ENCODE data around the gene UNC119. TPM values are rescaled to one million over a fixed set of nuclear protein-coding genes. Genes with fewer than 3 reads are reported as not detected.
A peak's percentile ranks its signal among the peaks of the same experiment; 100 is the strongest.

The UNC119 gene
- total and polyA plus RNA-seq, 2 of the 13 experiments (the other 11 are each of a cell fraction or from before 2014, with no cell fraction given): 10.4 to 63.1 TPM

- TF ChIP-seq IRF1 (CRISPR knock-in tag; IDR thresholded peaks at IDR 0.05; ENCODE audit: low read depth) (no peak), SYNCRIP (IDR thresholded peaks at IDR 0.05; ENCODE audit: insufficient read depth, low read depth, low read length) (no peak), CAMTA2 (CRISPR knock-in tag; IDR thresholded peaks at IDR 0.05; ENCODE audit: borderline replicate concordance) (peak; percentile 66; the same call in 1 of the 2 replicates), SP2 (CRISPR knock-in tag; IDR thresholded peaks at IDR 0.05) (no peak), HIC2 (CRISPR knock-in tag; IDR thresholded peaks at IDR 0.05; ENCODE audit: low read depth) (no peak), NKX3-1 (CRISPR knock-in tag; IDR thresholded peaks at IDR 0.05) (no peak), ZNF761 (CRISPR knock-in tag; conservative IDR thresholded peaks at IDR 0.05) (peak; percentile 76; the same call in 1 of the 2 replicates), ZNF580 (CRISPR knock-in tag; IDR thresholded peaks at IDR 0.05; ENCODE audit: borderline replicate concordance, low read depth) (no peak; the same call in 1 of the 2 replicates), ZNF335 (CRISPR knock-in tag; IDR thresholded peaks at IDR 0.05) (0 out of 2 replicates have a peak, but pooled peaks have one; percentile 28), ZNF674 (CRISPR knock-in tag; IDR thresholded peaks at IDR 0.05; ENCODE audit: low read depth) (no peak), ZNF883 (CRISPR knock-in tag; IDR thresholded peaks at IDR 0.05; ENCODE audit: not compliant biosample characterization) (no peak), ATF7 (IDR thresholded peaks at IDR 0.05) (no peak), ATF7 (CRISPR knock-in tag; IDR thresholded peaks at IDR 0.05) (no peak), SMAD1 (CRISPR knock-in tag; IDR thresholded peaks at IDR 0.05; ENCODE audit: borderline replicate concordance, low read depth) (0 out of 2 replicates have a peak, but pooled peaks have one; percentile 38), MAZ (IDR thresholded peaks at IDR 0.05; ENCODE audit: borderline replicate concordance, low read depth, low read length) (no peak), MAZ (CRISPR knock-in tag; IDR thresholded peaks at IDR 0.05; ENCODE audit: low read depth) (no peak), ZBED4 (CRISPR knock-in tag; IDR thresholded peaks at IDR 0.05; ENCODE audit: borderline replicate concordance) (peak; percentile 49; the same call in 1 of the 2 replicates), CENPX (CRISPR knock-in tag; IDR thresholded peaks at IDR 0.05) (no peak), DMTF1 (CRISPR knock-in tag; IDR thresholded peaks at IDR 0.05) (no peak), ZNF496 (CRISPR knock-in tag; IDR thresholded peaks at IDR 0.05; ENCODE audit: insufficient replicate concordance) (no peak), ZNF709 (CRISPR knock-in tag; IDR thresholded peaks at IDR 0.05) (peak; percentile 41; the same call in 1 of the 2 replicates)
These were observed 46.4 kb upstream of the UNC119 start, which contains the start of gene SPAG5 (continued) for GRCh38 chr17:28598799-28599310.
